Breast epithelium (tissue), 4 donors: Measurements from ENCODE around the gene EEPD1. TPM values are rescaled to one million over a fixed set of nuclear protein-coding genes. Genes with fewer than 3 reads are reported as not detected.

Experiments
- DNase-seq, 2 donors: peaks; one replicate each; pipeline ENCODE4 v3.0.0-alpha.2; 2019; ENCODE audit warnings: low spot score in 2 of 2
- H3K27ac ChIP-seq, 2 donors: fragments of 200-600 bp; sonication (generic) in 1 of 2; one replicate each; pipeline ENCODE4 v1.5.1; 2016 to 2019; ENCODE audit warnings: mild to moderate bottlenecking in 1 of 2
- H3K27me3 ChIP-seq, 2 donors: fragments of 200-600 bp; sonication (generic) in 1 of 2; one replicate each; pipeline versions ENCODE4 v1.5.1 to v1.6.0; 2017 to 2019; ENCODE audit warnings: control low read depth in 1 of 2, mild to moderate bottlenecking in 1 of 2
- H3K36me3 ChIP-seq: fragments of 200-600 bp; one replicate; pipeline ENCODE4 v1.5.1; 2019
- H3K4me1 ChIP-seq, 2 donors: fragments of 200-600 bp; sonication (generic); one replicate each; pipeline ENCODE4 v1.5.1; 2016 to 2019; ENCODE audit warnings: control low read depth in 1 of 2
- H3K4me3 ChIP-seq, 3 donors: fragments of 200-600 bp; sonication (generic); 1 replicate in 2 of 3; 2 replicates in 1 of 3; pipeline ENCODE4 v1.5.1; 2016 to 2019; ENCODE audit warnings: mild to moderate bottlenecking in 3 of 3, moderate library complexity in 2 of 3
- H3K9me3 ChIP-seq, 2 donors: fragments of 200-600 bp; sonication (generic) in 1 of 2; one replicate each; pipeline ENCODE4 v1.5.1; 2016 to 2019; ENCODE audit warnings: control low read depth in 1 of 2
- POLR2A ChIP-seq: fragments of 450-650 bp; IDR thresholded peaks from one replicate; pipeline ENCODE4 v1.6.1; 2016; ENCODE audit warnings: antibody characterized with exemption, mild to moderate bottlenecking, moderate library complexity
- POLR2AphosphoS5 ChIP-seq, 3 donors: sonication (generic); formaldehyde crosslinking; IDR thresholded peaks; one replicate each; pipeline ENCODE4 v1.6.1; 2017; ENCODE audit warnings: antibody characterized with exemption in 3 of 3
- intact Hi-C: fragments of 100-400 bp; cut with DNase I; formaldehyde crosslinking; loops from one replicate; pipeline ENCODE4 v1.15.1; 2023; ENCODE audit warnings: low total_unique reads
- total RNA-seq, 3 donors: library from RNA; depleted of rRNA; stranded (reverse); fragments of >200 nt; gene quantifications; one replicate each; pipeline ENCODE4 v1.1.0, GENCODE V29; 2016
- TF ChIP-seq, protein P1 (sequence below), 3 donors: fragments of 450-650 bp; IDR thresholded peaks; one replicate each; pipeline ENCODE4 v1.5.1; 2016 to 2017; ENCODE audit warnings: antibody characterized with exemption in 3 of 3, mild to moderate bottlenecking in 3 of 3, moderate library complexity in 3 of 3

Gene EEPD1
- total RNA-seq, 3 donors from 2014 or later: 6.4 to 32.5 (median 10.5) TPM

DNA sequence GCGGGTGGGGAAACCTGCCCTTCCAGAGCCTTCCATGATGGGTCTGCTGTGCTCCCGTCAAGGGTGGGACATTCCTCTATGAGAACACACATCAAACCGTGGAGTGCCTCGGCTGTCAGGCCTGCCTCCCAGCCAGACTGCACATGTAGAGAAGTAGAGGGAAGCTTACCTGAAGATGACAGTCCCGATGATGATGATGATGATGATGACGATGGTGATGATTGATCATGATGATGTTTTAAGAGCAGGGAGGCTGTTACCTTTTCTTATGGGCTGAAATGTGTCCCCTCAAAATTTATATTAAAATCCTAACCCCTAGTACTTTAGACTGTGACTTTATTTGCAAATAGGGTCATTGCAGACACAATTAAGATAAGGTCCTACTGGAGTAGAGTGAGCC lies 160.6 kb downstream of the EEPD1 start:
- TF ChIP-seq, protein P1, sequence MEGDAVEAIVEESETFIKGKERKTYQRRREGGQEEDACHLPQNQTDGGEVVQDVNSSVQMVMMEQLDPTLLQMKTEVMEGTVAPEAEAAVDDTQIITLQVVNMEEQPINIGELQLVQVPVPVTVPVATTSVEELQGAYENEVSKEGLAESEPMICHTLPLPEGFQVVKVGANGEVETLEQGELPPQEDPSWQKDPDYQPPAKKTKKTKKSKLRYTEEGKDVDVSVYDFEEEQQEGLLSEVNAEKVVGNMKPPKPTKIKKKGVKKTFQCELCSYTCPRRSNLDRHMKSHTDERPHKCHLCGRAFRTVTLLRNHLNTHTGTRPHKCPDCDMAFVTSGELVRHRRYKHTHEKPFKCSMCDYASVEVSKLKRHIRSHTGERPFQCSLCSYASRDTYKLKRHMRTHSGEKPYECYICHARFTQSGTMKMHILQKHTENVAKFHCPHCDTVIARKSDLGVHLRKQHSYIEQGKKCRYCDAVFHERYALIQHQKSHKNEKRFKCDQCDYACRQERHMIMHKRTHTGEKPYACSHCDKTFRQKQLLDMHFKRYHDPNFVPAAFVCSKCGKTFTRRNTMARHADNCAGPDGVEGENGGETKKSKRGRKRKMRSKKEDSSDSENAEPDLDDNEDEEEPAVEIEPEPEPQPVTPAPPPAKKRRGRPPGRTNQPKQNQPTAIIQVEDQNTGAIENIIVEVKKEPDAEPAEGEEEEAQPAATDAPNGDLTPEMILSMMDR (IDR thresholded peaks at IDR 0.05): no peak
- TF ChIP-seq POLR2A (no peak), POLR2AphosphoS5 (IDR thresholded peaks at IDR 0.05) (no peak)
- no peaks in the 10 kb centered on the region for H3K9me3 ChIP-seq
- no peak overlapping the region for H3K27ac ChIP-seq
- intact Hi-C loops: no loop called here
- no peaks in the 10 kb centered on the region for H3K36me3 ChIP-seq
- H3K4me3 ChIP-seq: no peak overlapping the region
- no peaks in the 10 kb centered on the region for H3K4me1 ChIP-seq
- DNase-seq: no peak
- H3K27me3 ChIP-seq: no peaks in the 10 kb centered on the region

DNA sequence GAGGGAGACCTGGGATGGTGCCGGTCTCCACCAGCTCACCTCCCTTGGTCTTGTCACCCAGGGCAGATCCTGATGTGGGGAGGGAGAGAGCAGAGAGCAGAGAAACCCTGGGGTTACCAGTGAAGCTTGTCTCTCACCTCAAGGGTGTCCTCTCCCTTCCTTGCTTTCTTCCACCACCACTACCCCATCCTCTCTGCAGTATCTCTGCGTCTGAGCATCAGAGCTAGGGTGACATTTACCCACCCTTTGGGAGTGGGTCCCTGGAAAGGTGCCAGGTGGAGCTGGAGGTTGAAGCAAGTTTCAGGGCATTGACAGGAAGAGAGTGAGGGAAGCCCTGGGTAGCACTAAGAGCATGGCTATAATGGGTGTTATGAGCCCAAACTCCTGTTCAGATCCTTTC lies 161.4 kb downstream of the EEPD1 start:
- intact Hi-C loops: no loop called here
- no peaks in the 10 kb centered on the region for H3K36me3 ChIP-seq
- DNase-seq: no peak
- H3K27me3 ChIP-seq: no peaks in the 10 kb centered on the region
- H3K9me3 ChIP-seq: no peaks in the 10 kb centered on the region
- no peak for TF ChIP-seq POLR2A
- TF ChIP-seq, protein P1 (IDR thresholded peaks at IDR 0.05): no peak
- no peak for TF ChIP-seq POLR2AphosphoS5 (IDR thresholded peaks at IDR 0.05)
- no peaks in the 10 kb centered on the region for H3K4me1 ChIP-seq
- H3K4me3 ChIP-seq: no peak overlapping the region
- H3K27ac ChIP-seq: no peak overlapping the region

DNA sequence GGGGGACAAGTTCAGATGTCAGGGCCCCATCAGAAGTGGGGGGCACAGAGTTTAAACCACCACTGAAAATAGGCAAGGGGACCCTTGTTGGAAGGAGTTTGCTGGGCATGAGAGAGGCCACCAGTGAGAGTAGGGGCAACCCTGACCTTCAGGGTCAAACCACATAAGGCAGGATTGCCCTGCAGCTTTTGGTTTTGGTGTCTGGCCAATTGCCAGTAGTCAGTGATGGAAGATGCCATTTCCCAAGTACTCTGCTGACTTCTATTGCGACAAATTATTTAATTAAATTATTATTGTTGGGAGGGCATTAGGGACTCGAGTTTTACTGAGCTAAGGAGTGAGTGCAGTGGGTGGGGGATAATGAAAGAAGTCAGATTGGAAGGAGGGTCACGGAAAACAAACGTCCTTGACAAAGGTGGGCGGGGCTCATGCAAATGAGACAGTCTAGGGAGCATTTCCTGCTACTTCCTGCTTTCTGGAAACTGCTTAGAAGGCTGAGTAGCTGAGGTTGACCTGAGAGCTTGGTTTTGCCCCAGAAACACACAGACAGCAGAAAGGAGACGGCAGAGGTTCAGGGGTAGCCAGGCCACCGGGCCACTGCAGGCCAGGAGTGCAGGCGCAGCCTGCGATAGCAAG lies 162.4 kb downstream of the EEPD1 start:
- intact Hi-C loops: no loop called here
- Histone ChIP-seq H3K36me3 (no peaks in the 10 kb centered on the region), H3K4me1 (no peaks in the 10 kb centered on the region), H3K27me3 (no peaks in the 10 kb centered on the region), H3K4me3 (no peak overlapping the region), H3K9me3 (no peaks in the 10 kb centered on the region), H3K27ac (no peak overlapping the region)
- TF ChIP-seq, protein P1 (IDR thresholded peaks at IDR 0.05): no peak
- TF ChIP-seq POLR2AphosphoS5 (IDR thresholded peaks at IDR 0.05) (no peak), POLR2A (no peak)
- no peak for DNase-seq

DNA sequence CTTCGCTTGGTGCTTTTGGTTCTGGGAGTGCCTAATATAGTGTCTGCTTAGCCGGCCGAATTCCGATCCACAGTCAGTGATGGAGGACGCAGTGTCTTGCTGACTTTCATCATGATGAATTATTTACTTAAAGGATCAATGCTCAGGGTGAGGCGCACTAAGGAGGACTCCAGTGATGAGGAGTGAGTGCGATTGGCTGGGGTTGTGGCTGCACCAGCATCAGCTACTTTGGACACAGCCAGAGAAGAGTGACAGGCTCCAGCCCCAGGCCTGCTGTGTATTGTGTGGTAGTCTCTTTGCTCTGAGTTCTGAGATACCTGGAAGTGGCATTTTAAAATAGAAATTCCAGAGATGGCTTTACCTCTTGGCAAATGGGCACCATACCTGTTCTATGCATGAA lies 163.3 kb downstream of the EEPD1 start:
- DNase-seq: no peak
- no peaks in the 10 kb centered on the region for H3K36me3 ChIP-seq
- H3K27me3 ChIP-seq: no peaks in the 10 kb centered on the region
- TF ChIP-seq, protein P1 (IDR thresholded peaks at IDR 0.05): no peak
- TF ChIP-seq POLR2A (no peak), POLR2AphosphoS5 (IDR thresholded peaks at IDR 0.05) (no peak)
- no peak overlapping the region for H3K4me3 ChIP-seq
- H3K9me3 ChIP-seq: no peaks in the 10 kb centered on the region
- H3K4me1 ChIP-seq: no peaks in the 10 kb centered on the region
- intact Hi-C loops: no loop called here
- no peak overlapping the region for H3K27ac ChIP-seq

DNA sequence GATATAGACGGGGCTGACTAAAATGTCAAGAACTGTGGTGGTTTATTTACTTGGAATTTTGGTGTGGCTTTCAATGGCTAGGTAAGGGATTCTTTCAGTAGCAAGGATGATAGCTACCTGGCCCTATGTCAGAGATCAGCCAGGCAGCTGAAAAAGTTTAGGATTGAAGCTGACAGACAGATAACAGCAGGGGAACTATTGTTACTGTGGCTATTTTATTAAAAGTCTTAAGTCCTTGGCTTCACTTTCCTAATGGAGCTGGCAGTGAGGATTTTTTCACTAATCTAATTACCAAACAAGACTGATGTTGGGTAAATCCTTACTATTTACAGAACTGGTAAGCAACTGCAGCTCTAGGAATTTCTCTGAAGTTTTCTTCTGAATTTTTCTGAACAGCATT lies 164.2 kb downstream of the EEPD1 start:
- intact Hi-C loops: no loop called here
- Histone ChIP-seq H3K4me3 (no peak overlapping the region), H3K27ac (no peak overlapping the region), H3K4me1 (no peaks in the 10 kb centered on the region), H3K27me3 (no peaks in the 10 kb centered on the region), H3K36me3 (no peaks in the 10 kb centered on the region), H3K9me3 (no peaks in the 10 kb centered on the region)
- no peak for DNase-seq
- no peak for TF ChIP-seq POLR2A
- TF ChIP-seq, protein P1 (IDR thresholded peaks at IDR 0.05): no peak
- TF ChIP-seq POLR2AphosphoS5 (IDR thresholded peaks at IDR 0.05): no peak
